GM19455 (cell line): Measurements from ENCODE around the gene ZC3H12C.
"Not testable (repeated sequence)": the region's sequence is repeated elsewhere in the genome, so short reads cannot be mapped to it uniquely, and the experiment has no call there.

ENCODE experiments used
- ATAC-seq: cut with Tn5 transposase; IDR thresholded peaks from one replicate; pipeline ENCODE4 v1.9.1; 2021; ENCODE audit not compliant: unreplicated experiment

ZC3H12C gene

GRCh38 chr11:110092515-110093406, at the start of gene ZC3H12C:
TSS of gene ZC3H12C (plus strand) at chr11:110093392. CDS start at chr11:110093412, 20 bp downstream.
- ATAC-seq: peak; percentile 64

GRCh38 chr11:110044226-110044968, 48.8 kb upstream of the ZC3H12C start:
- no peak for ATAC-seq

GRCh38 chr11:110046775-110047380, 46.3 kb upstream of the ZC3H12C start:
- no peak for ATAC-seq

- no peak for ATAC-seq
Measured at GRCh38 chr11:110049501-110050200, 43.5 kb upstream of the ZC3H12C start.

GRCh38 chr11:110050201-110050506, 43.0 kb upstream of the ZC3H12C start:
- ATAC-seq: no peak

- no peak for ATAC-seq
Measured at GRCh38 chr11:110053848-110054414, 39.3 kb upstream of the ZC3H12C start.

GRCh38 chr11:110056956-110057355, 36.2 kb upstream of the ZC3H12C start:
- ATAC-seq: no peak

- ATAC-seq: no peak
Measured at GRCh38 chr11:110059706-110060463, 33.3 kb upstream of the ZC3H12C start.

GRCh38 chr11:110061296-110061695, 31.9 kb upstream of the ZC3H12C start:
- no peak for ATAC-seq

GRCh38 chr11:110062247-110062646, 30.9 kb upstream of the ZC3H12C start:
- no peak for ATAC-seq

GRCh38 chr11:110065189-110065588, 28.0 kb upstream of the ZC3H12C start:
- no peak for ATAC-seq

- ATAC-seq: not testable (repeated sequence)
Measured at GRCh38 chr11:110068001-110068400, 25.2 kb upstream of the ZC3H12C start.

- ATAC-seq: no peak
Measured at GRCh38 chr11:110069158-110069737, 23.9 kb upstream of the ZC3H12C start.

GRCh38 chr11:110070176-110070575, 23.0 kb upstream of the ZC3H12C start:
- no peak for ATAC-seq

GRCh38 chr11:110071197-110071596, 22.0 kb upstream of the ZC3H12C start:
- ATAC-seq: no peak

- no peak for ATAC-seq
Measured at GRCh38 chr11:110072930-110073329, 20.3 kb upstream of the ZC3H12C start.

- no peak for ATAC-seq
Measured at GRCh38 chr11:110074499-110074898, 18.7 kb upstream of the ZC3H12C start.

GRCh38 chr11:110075105-110075846, 17.9 kb upstream of the ZC3H12C start:
- no peak for ATAC-seq

GRCh38 chr11:110075847-110076208, 17.4 kb upstream of the ZC3H12C start:
- no peak for ATAC-seq
